8988T (cell line): Measurements from ENCODE around the gene DNM3.

Source experiments
- DNase-seq: peaks from one replicate; pipeline ENCODE4 v3.0.0; 2011

Gene DNM3

GRCh38 chr1:172146141-172146850 is 305.0 kb downstream of the DNM3 start:
- DNase-seq: no peak

- DNase-seq: no peak
Observed at GRCh38 chr1:172147541-172147940, 306.2 kb downstream of the DNM3 start.

GRCh38 chr1:172148213-172148612 is 306.9 kb downstream of the DNM3 start:
- no peak for DNase-seq

- DNase-seq: no peak
Observed at GRCh38 chr1:172148707-172149106, 307.4 kb downstream of the DNM3 start.

GRCh38 chr1:172149346-172149745 is 308.0 kb downstream of the DNM3 start:
- no peak for DNase-seq

GRCh38 chr1:172154551-172154950 is 313.3 kb downstream of the DNM3 start:
- DNase-seq: no peak

- no peak for DNase-seq
Observed at GRCh38 chr1:172155766-172156165, 314.5 kb downstream of the DNM3 start.

- no peak for DNase-seq
Observed at GRCh38 chr1:172162236-172162635, 320.9 kb downstream of the DNM3 start.

GRCh38 chr1:172163498-172164215 is 322.4 kb downstream of the DNM3 start:
- no peak for DNase-seq

GRCh38 chr1:172165403-172165802 is 324.1 kb downstream of the DNM3 start:
- DNase-seq: no peak

- no peak for DNase-seq
Observed at GRCh38 chr1:172167796-172168596, 326.7 kb downstream of the DNM3 start.

GRCh38 chr1:172168597-172168872 is 327.2 kb downstream of the DNM3 start:
- DNase-seq: no peak

GRCh38 chr1:172169836-172170235 is 328.5 kb downstream of the DNM3 start:
- DNase-seq: no peak

GRCh38 chr1:172172352-172172831 is 331.1 kb downstream of the DNM3 start:
- no peak for DNase-seq

GRCh38 chr1:172176206-172176605 is 334.9 kb downstream of the DNM3 start:
- DNase-seq: no peak

- DNase-seq: no peak
Observed at GRCh38 chr1:172177849-172178248, 336.6 kb downstream of the DNM3 start.

- no peak for DNase-seq
Observed at GRCh38 chr1:172178886-172179285, 337.6 kb downstream of the DNM3 start.

GRCh38 chr1:172179918-172180317 is 338.6 kb downstream of the DNM3 start:
- DNase-seq: no peak

GRCh38 chr1:172180501-172181285 is 339.4 kb downstream of the DNM3 start:
- no peak for DNase-seq

GRCh38 chr1:172184506-172185191 is 343.4 kb downstream of the DNM3 start:
- DNase-seq: no peak

- DNase-seq: no peak
Observed at GRCh38 chr1:172185211-172185610, 343.9 kb downstream of the DNM3 start.

GRCh38 chr1:172185996-172186395 is 344.7 kb downstream of the DNM3 start:
- no peak for DNase-seq
